ENCODE data around the gene ART4.

GRCh38 chr12:14890701-14891100, 47.4 kb upstream of the ART4 start:
- TF ChIP-seq, protein P1, sequence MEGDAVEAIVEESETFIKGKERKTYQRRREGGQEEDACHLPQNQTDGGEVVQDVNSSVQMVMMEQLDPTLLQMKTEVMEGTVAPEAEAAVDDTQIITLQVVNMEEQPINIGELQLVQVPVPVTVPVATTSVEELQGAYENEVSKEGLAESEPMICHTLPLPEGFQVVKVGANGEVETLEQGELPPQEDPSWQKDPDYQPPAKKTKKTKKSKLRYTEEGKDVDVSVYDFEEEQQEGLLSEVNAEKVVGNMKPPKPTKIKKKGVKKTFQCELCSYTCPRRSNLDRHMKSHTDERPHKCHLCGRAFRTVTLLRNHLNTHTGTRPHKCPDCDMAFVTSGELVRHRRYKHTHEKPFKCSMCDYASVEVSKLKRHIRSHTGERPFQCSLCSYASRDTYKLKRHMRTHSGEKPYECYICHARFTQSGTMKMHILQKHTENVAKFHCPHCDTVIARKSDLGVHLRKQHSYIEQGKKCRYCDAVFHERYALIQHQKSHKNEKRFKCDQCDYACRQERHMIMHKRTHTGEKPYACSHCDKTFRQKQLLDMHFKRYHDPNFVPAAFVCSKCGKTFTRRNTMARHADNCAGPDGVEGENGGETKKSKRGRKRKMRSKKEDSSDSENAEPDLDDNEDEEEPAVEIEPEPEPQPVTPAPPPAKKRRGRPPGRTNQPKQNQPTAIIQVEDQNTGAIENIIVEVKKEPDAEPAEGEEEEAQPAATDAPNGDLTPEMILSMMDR (IDR thresholded peaks at IDR 0.05), result no peak
- TF ChIP-seq POLR2AphosphoS5 (IDR thresholded peaks at IDR 0.05; ENCODE audit: low read depth, low read length) (no peak), TCF7L2 (IDR thresholded peaks at IDR 0.05; ENCODE audit: low read depth, low read length) (no peak), REST (IDR thresholded peaks at IDR 0.05; ENCODE audit: insufficient read depth in 1 of 2, low read depth in 2 of 2, low read length in 1 of 2) (no peak), SIN3A (IDR thresholded peaks at IDR 0.05; ENCODE audit: borderline replicate concordance, insufficient read depth, low read depth, low read length) (no peak)

All from Panc1 (cell line).